PC-3 (cell line): ENCODE measurements around the gene NKPD1.

ENCODE experiments used
- CTCF ChIP-seq: fragments of 300-600 bp; sonication (generic); conservative IDR thresholded peaks from 2 replicates; pipeline ENCODE4 v1.5.1; 2017; ENCODE audit warnings: antibody characterized with exemption, low read depth, mild to moderate bottlenecking, low read length
- EZH2 ChIP-seq: fragments of 300-600 bp; sonication (generic); IDR thresholded peaks from one replicate; pipeline ENCODE4 v1.6.1; 2017; ENCODE audit warnings: antibody characterized with exemption, mild to moderate bottlenecking, low read length; ENCODE audit not compliant: unreplicated experiment

GRCh38 chr19:45171211-45171623 lies 10.4 kb upstream of the NKPD1 start:
- no peak for TF ChIP-seq CTCF
- TF ChIP-seq EZH2: no peak
